Right cardiac atrium (tissue), 5 donors: ENCODE results near the gene SIVA1. TPM values are rescaled to one million over a fixed set of nuclear protein-coding genes. Genes with fewer than 3 reads are reported as not detected.

Experiments used
- ATAC-seq, 2 donors: fragments of 200-7000 bp; cut with Tn5 transposase; one replicate each; pipeline versions ENCODE4 v1.8.0 to v1.9.1; 2020; ENCODE audit warnings: moderate library complexity in 2 of 2, mild to moderate bottlenecking in 1 of 2
- DNase-seq, 3 donors: peaks; one replicate each; pipeline ENCODE4 v3.0.0-alpha.2; 2020
- H3K27ac ChIP-seq: one replicate; pipeline ENCODE4 v1.5.1; 2013; ENCODE audit warnings: mild to moderate bottlenecking, low read length, control low read depth, moderate library complexity
- H3K27me3 ChIP-seq: one replicate; pipeline ENCODE4 v1.6.1; 2013; ENCODE audit not compliant: control insufficient read depth, insufficient read depth
- H3K4me1 ChIP-seq: one replicate; pipeline ENCODE4 v1.6.1; 2013; ENCODE audit warnings: low read length; ENCODE audit not compliant: control insufficient read depth, insufficient read depth
- H3K4me3 ChIP-seq: one replicate; pipeline ENCODE4 v1.5.1; 2013; ENCODE audit warnings: low read length, control low read depth
- H3K9me3 ChIP-seq: one replicate; pipeline ENCODE4 v1.6.1; 2013; ENCODE audit warnings: low read length; ENCODE audit not compliant: control insufficient read depth
- WGBS: extraction: QIAGEN DNeasy Blood & Tissue Kit; methylation state at CpG from one replicate; pipeline ENCODE4 v1.1.7; 2013; 5-methylcytosine and 5-hydroxymethylcytosine counted together
- intact Hi-C, 4 donors: fragments of 100-400 bp; cut with DNase I; formaldehyde crosslinking; loops; one replicate each; pipeline versions ENCODE4 v1.11.0 to v1.14.0; 2022 to 2023
- polyA plus RNA-seq: library from polyadenylated mRNA; stranded (reverse); fragments of 200-250 nt; gene quantifications from one replicate; pipeline ENCODE4 v1.2.3, GENCODE V29; 2013
- total RNA-seq, 4 donors: library from RNA; stranded (reverse); fragmentation: NEBNext Ultra II Directional; extraction: Animal tissue kit (Norgen Biotek cat#: 25700); gene quantifications; one replicate each; pipeline ENCODE4 v1.2.1, GENCODE V29; 2021
- donor health status: healthy with polysubstance abuse.
- donor health status: DM: no; HTN: yes; CAD: no.
- donor health status: DM: no; HTN: no; CAD: no.
- donor health status: DM: no; HTN: yes; CAD: no; lungs with severe emphysema.
- donor health status: DM: yes; HTN: yes; CAD: no.

The SIVA1 gene
- total and polyA plus RNA-seq, 5 donors = 74.6 to 201 (median 85.1) TPM

- Histone ChIP-seq H3K4me3 (peak overlapping the region; percentile 69), H3K27me3 (no peaks in the 10 kb centered on the region), H3K27ac (no peak overlapping the region), H3K9me3 (no peaks in the 10 kb centered on the region), H3K4me1 (peaks cover 2% of the 10 kb centered on the region)
- WGBS = 83% methylated on average over 45 of the region's 45 CpGs
- DNase-seq = peak in 2 of 3 donors; percentile 53 to 70
- intact Hi-C loops = no loop called here
- ATAC-seq = no peak
These were observed 48.8 kb downstream of the SIVA1 start for GRCh38 chr14:104801520-104802393.

GRCh38 chr14:104802394-104803184 lies 49.6 kb downstream of the SIVA1 start:
- Histone ChIP-seq H3K9me3 (no peaks in the 10 kb centered on the region), H3K27ac (no peak overlapping the region), H3K4me1 (peaks cover 2% of the 10 kb centered on the region), H3K4me3 (no peak overlapping the region), H3K27me3 (no peaks in the 10 kb centered on the region)
- WGBS = 92% methylated on average over 20 of the region's 20 CpGs
- intact Hi-C loops = no loop called here
- peak in 2 of 3 donors; percentile 41 to 49 for DNase-seq
- ATAC-seq = no peak

GRCh38 chr14:104803280-104803911 lies 50.4 kb downstream of the SIVA1 start:
- Histone ChIP-seq H3K27ac (no peak overlapping the region), H3K4me3 (no peak overlapping the region), H3K4me1 (peaks cover 2% of the 10 kb centered on the region), H3K27me3 (no peaks in the 10 kb centered on the region), H3K9me3 (no peaks in the 10 kb centered on the region)
- DNase-seq (peak in 2 of 3 donors; percentile 27 to 34), ATAC-seq (no peak)
- intact Hi-C loops = no loop called here
- 87% methylated on average over 19 of the region's 19 CpGs for WGBS

GRCh38 chr14:104803912-104804410 lies 51.0 kb downstream of the SIVA1 start:
- intact Hi-C loops = no loop called here
- WGBS = 81% methylated on average over 15 of the region's 15 CpGs
- no peaks in the 10 kb centered on the region for H3K27me3 ChIP-seq
- H3K9me3 ChIP-seq = no peaks in the 10 kb centered on the region
- peaks cover 2% of the 10 kb centered on the region for H3K4me1 ChIP-seq
- ATAC-seq = no peak
- H3K4me3 ChIP-seq = no peak overlapping the region
- no peak overlapping the region for H3K27ac ChIP-seq
- DNase-seq = peak; percentile 14 to 41 (median 36)

GRCh38 chr14:104804481-104805325 lies 51.8 kb downstream of the SIVA1 start:
- ATAC-seq (no peak), DNase-seq (peak; percentile 12 to 52 (median 45))
- H3K9me3 ChIP-seq = no peaks in the 10 kb centered on the region
- WGBS = 87% methylated on average over 18 of the region's 18 CpGs
- H3K4me1 ChIP-seq = peaks cover under 1% of the 10 kb centered on the region
- no peak overlapping the region for H3K27ac ChIP-seq
- no peak overlapping the region for H3K4me3 ChIP-seq
- H3K27me3 ChIP-seq = no peaks in the 10 kb centered on the region
- intact Hi-C loops = no loop called here

GRCh38 chr14:104805326-104805678 lies 52.4 kb downstream of the SIVA1 start:
- H3K4me3 ChIP-seq = no peak overlapping the region
- intact Hi-C loops = no loop called here
- no peak overlapping the region for H3K27ac ChIP-seq
- no peaks in the 10 kb centered on the region for H3K4me1 ChIP-seq
- ATAC-seq = peak; percentile 12 to 34
- H3K27me3 ChIP-seq = no peaks in the 10 kb centered on the region
- peak in 2 of 3 donors; percentile 60 to 68 for DNase-seq
- 46% methylated on average over 3 of the region's 3 CpGs for WGBS
- H3K9me3 ChIP-seq = no peaks in the 10 kb centered on the region

- Histone ChIP-seq H3K4me1 (no peaks in the 10 kb centered on the region), H3K27ac (no peak overlapping the region), H3K4me3 (no peak overlapping the region), H3K27me3 (no peaks in the 10 kb centered on the region), H3K9me3 (no peaks in the 10 kb centered on the region)
- ATAC-seq = no peak
- intact Hi-C loops = no loop called here
- DNase-seq = peak; percentile 10 to 48 (median 47)
- 82% methylated on average over 14 of the region's 14 CpGs for whole genome bisulfite sequencing
These were observed 53.1 kb downstream of the SIVA1 start for GRCh38 chr14:104805941-104806624.

GRCh38 chr14:104806625-104807465 lies 53.9 kb downstream of the SIVA1 start:
- Histone ChIP-seq H3K9me3 (no peaks in the 10 kb centered on the region), H3K27ac (no peak overlapping the region), H3K27me3 (no peaks in the 10 kb centered on the region), H3K4me1 (no peaks in the 10 kb centered on the region), H3K4me3 (no peak overlapping the region)
- ATAC-seq (no peak), DNase-seq (no peak)
- intact Hi-C loops = no loop called here
- WGBS = 89% methylated on average over 10 of the region's 10 CpGs

- ATAC-seq (no peak), DNase-seq (peak in 1 of 3 donors; percentile 11)
- WGBS = 78% methylated on average over 6 of the region's 6 CpGs
- Histone ChIP-seq H3K4me3 (no peak overlapping the region), H3K4me1 (no peaks in the 10 kb centered on the region), H3K27me3 (no peaks in the 10 kb centered on the region), H3K9me3 (no peaks in the 10 kb centered on the region), H3K27ac (no peak overlapping the region)
- intact Hi-C loops = no loop called here
These were observed 55.5 kb downstream of the SIVA1 start for GRCh38 chr14:104808456-104808855.
